Measurements from ENCODE around the gene CEP192. TPM values are rescaled to one million over a fixed set of nuclear protein-coding genes. Genes with fewer than 3 reads are reported as not detected.

CEP192 gene
- total and polyA plus RNA-seq, 2 of the 4 experiments (the other 2 are of a cell fraction), result 17.2 to 29.0 TPM

- in situ Hi-C loops (cut with MboI; ENCODE audit: low sequenced_read_pairs), result no loop called here
Observed at GRCh38 chr18:13032173-13032572, 41.0 kb downstream of the CEP192 start.

More at GRCh38 chr18:13032173-13032572, 41.0 kb downstream of the CEP192 start:
- Histone ChIP-seq H3K27me3 (ENCODE audit: control insufficient read depth, insufficient read depth, low read length) (no peaks in the 10 kb centered on the region), H2AFZ (replicated peaks; ENCODE audit: low read length, poor library complexity) (no peak overlapping the region), H3K9ac (ENCODE audit: low read depth, low read length) (no peak overlapping the region), H2BK5ac (ENCODE audit: low read depth, low read length, poor library complexity, severe bottlenecking) (no peak overlapping the region), H3K27ac (ENCODE audit: insufficient read depth, low read length) (no peak overlapping the region), H2BK120ac (ENCODE audit: low read depth, low read length) (no peak overlapping the region), H3K9me3 (ENCODE audit: control insufficient read depth, insufficient read depth, low read length) (no peaks in the 10 kb centered on the region), H3K4ac (ENCODE audit: low read depth, low read length) (no peak overlapping the region), H3K14ac (replicated peaks; ENCODE audit: low read depth, low read length) (no peak overlapping the region), H2BK15ac (ENCODE audit: low read depth, low read length) (no peak overlapping the region), H4K8ac (ENCODE audit: low read depth in 2 of 2, low read length in 2 of 2) (no peak overlapping the region), H2AK9ac (replicated peaks; ENCODE audit: low read depth, low read length, poor library complexity) (no peak overlapping the region), H4K91ac (ENCODE audit: insufficient read depth, low read depth, low read length) (no peak overlapping the region), H3K36me3 (ENCODE audit: control insufficient read depth, insufficient read depth, low read length) (peaks cover 7% of the 10 kb centered on the region), H2AK5ac (ENCODE audit: low read depth, low read length) (no peak overlapping the region), H3K56ac (ENCODE audit: extremely low read depth, insufficient read depth, low read length) (no peak overlapping the region), H3K4me3 (ENCODE audit: insufficient read depth, low read depth, low read length) (no peak overlapping the region), H3K4me1 (ENCODE audit: control insufficient read depth, insufficient read depth, low read length) (peaks cover 9% of the 10 kb centered on the region), H3K4me2 (ENCODE audit: low read depth, low read length) (no peak overlapping the region), H3K79me1 (ENCODE audit: low read depth in 1 of 2, low read length in 2 of 2) (peaks cover 40% of the 10 kb centered on the region in 2 experiments; a peak in 3 of 4 replicates), H3K9me1 (ENCODE audit: insufficient read depth, low read length) (peaks cover 14% of the 10 kb centered on the region), H4K5ac (ENCODE audit: low read depth, low read length) (no peak overlapping the region), H3K18ac (ENCODE audit: low read depth, low read length) (no peak overlapping the region), H3K23ac (ENCODE audit: low read depth, low read length) (no peak overlapping the region), H2BK20ac (ENCODE audit: low read depth, low read length) (no peak overlapping the region), H4K20me1 (ENCODE audit: insufficient read depth, low read length) (no peaks in the 10 kb centered on the region)
- intact Hi-C loops (cut with micrococcal nuclease), result no loop called here
- no peak for ATAC-seq (ENCODE audit: low read depth)
- dilution Hi-C loops (cut with HindIII; ENCODE audit: low sequenced_read_pairs, unreplicated experiment), result no loop called here
- no TSS peak for BruUV-seq (replicated peaks)
- CTCF ChIA-PET, result no interaction called here
- TF ChIP-seq RAD21 (IDR thresholded peaks at IDR 0.05; ENCODE audit: low read length), result no peak
- TF ChIP-seq SMC3 (IDR thresholded peaks at IDR 0.05; ENCODE audit: low read depth, low read length), result no peak
- TF ChIP-seq CTCF (conservative IDR thresholded peaks at IDR 0.05; ENCODE audit: low read depth, low read length), result no peak
- no peak for TF ChIP-seq CHD1 (IDR thresholded peaks at IDR 0.05; ENCODE audit: low read depth, low read length)
- no peak for TF ChIP-seq ELK1 (IDR thresholded peaks at IDR 0.05; ENCODE audit: borderline replicate concordance, low read depth, low read length)
- no peak for TF ChIP-seq MXI1 (IDR thresholded peaks at IDR 0.05; ENCODE audit: borderline replicate concordance, low read depth, low read length)
- no peak for TF ChIP-seq RCOR1 (IDR thresholded peaks at IDR 0.05; ENCODE audit: insufficient replicate concordance, low read length)
- no peak for TF ChIP-seq RFX5 (IDR thresholded peaks at IDR 0.05; ENCODE audit: low read depth, low read length)
- no peak for TF ChIP-seq NFE2L2 (IDR thresholded peaks at IDR 0.05; ENCODE audit: low read depth, low read length)
- TF ChIP-seq MAZ (IDR thresholded peaks at IDR 0.05; ENCODE audit: borderline replicate concordance, low read depth, low read length), result no peak
- no peak for TF ChIP-seq CEBPB (IDR thresholded peaks at IDR 0.05; ENCODE audit: low read depth, low read length)
- no peak for TF ChIP-seq USF2 (IDR thresholded peaks at IDR 0.05; ENCODE audit: low read depth, low read length)
- TF ChIP-seq MAFK (IDR thresholded peaks at IDR 0.05; ENCODE audit: low read depth, low read length), result no peak
- 100% methylated on average over 1 to 3 of the region's 5 CpGs for WGBS, 2 experiments (ENCODE audit: extremely low coverage in 2 of 2, insufficient read length in 1 of 2)
- no peak for DNase-seq
- POLR2A ChIA-PET (ENCODE audit: unreplicated experiment), result no interaction called here

Measured in IMR-90 (cell line).